K562 (cell line): Measurements from ENCODE around the gene TP53TG5. TPM values are rescaled to one million over a fixed set of nuclear protein-coding genes. Genes with fewer than 3 reads are reported as not detected.

Experiments
- ADNP ChIP-seq: fragments of 200-800 bp; sonication (Bioruptor generic); IDR thresholded peaks from 2 replicates; pipeline ENCODE4 v1.6.1; 2016; ENCODE audit warnings: missing genetic modification characterization, missing compliant biosample characterization
- ARID4B ChIP-seq: sonication (generic); formaldehyde crosslinking; IDR thresholded peaks from 2 replicates; pipeline ENCODE4 v1.8.0; 2022; ENCODE audit warnings: mild to moderate bottlenecking, missing genetic modification reagents
- ARNT ChIP-seq, 2 experiments: fragments of 450-650 bp; IDR thresholded peaks; 2 replicates each; pipeline ENCODE4 v1.6.1; 2016; ENCODE audit warnings: mild to moderate bottlenecking in 1 of 2
- CBX1 ChIP-seq: sonication (generic); IDR thresholded peaks from 2 replicates; pipeline ENCODE4 v1.6.1; 2016; ENCODE audit warnings: antibody characterized with exemption, low read depth, mild to moderate bottlenecking
- CBX3 ChIP-seq, 2 experiments: IDR thresholded peaks; 1 replicate in 1 of 2; 2 replicates in 1 of 2; pipeline ENCODE4 v1.6.1; 2012; ENCODE audit warnings: inconsistent platforms in 2 of 2, low read length in 2 of 2, borderline replicate concordance in 1 of 2, control low read depth in 1 of 2
- CHD4 ChIP-seq: fragments of 200-600 bp; sonication (generic); IDR thresholded peaks from 3 replicates; pipeline ENCODE4 v1.6.1; 2012; ENCODE audit warnings: low read depth, mild to moderate bottlenecking, mixed read lengths, low read length, inconsistent platforms; ENCODE audit not compliant: insufficient read depth, insufficient replicate concordance, poor library complexity, severe bottlenecking
- HDAC1 ChIP-seq, 2 experiments: fragments of 450-650 bp; IDR thresholded peaks; 2 replicates each; pipeline ENCODE4 v1.6.1; 2016 to 2017; ENCODE audit warnings: inconsistent platforms in 1 of 2, mild to moderate bottlenecking in 1 of 2, moderate library complexity in 1 of 2
- HDGF ChIP-seq: fragments of 450-650 bp; IDR thresholded peaks from 2 replicates; pipeline ENCODE4 v1.6.1; 2016
- KDM1A ChIP-seq, 2 experiments: fragments of 450-650 bp; IDR thresholded peaks; 2 replicates each; pipeline ENCODE4 v1.6.1; 2016; ENCODE audit warnings: mild to moderate bottlenecking in 2 of 2
- MAFF ChIP-seq: IDR thresholded peaks from 2 replicates; pipeline ENCODE4 v1.6.1; 2012; ENCODE audit warnings: low read length, improper control_type of control experiment
- MAFG ChIP-seq: fragments of 450-650 bp; conservative IDR thresholded peaks from 2 replicates; pipeline ENCODE4 v1.6.1; 2016; ENCODE audit warnings: missing genetic modification characterization, missing compliant biosample characterization
- NFE2 ChIP-seq: IDR thresholded peaks from 2 replicates; pipeline ENCODE4 v1.6.1; 2014; ENCODE audit warnings: antibody characterized with exemption, low read depth
- SMARCA5 ChIP-seq: fragments of 450-650 bp; IDR thresholded peaks from 2 replicates; pipeline ENCODE4 v1.6.1; 2016
- ZBTB12 ChIP-seq: fragments of 250-450 bp; sonication (Bioruptor Pico); IDR thresholded peaks from 2 replicates; pipeline ENCODE4 v1.4.0; 2020
- ZNF316 ChIP-seq: fragments of 450-650 bp; IDR thresholded peaks from 2 replicates; pipeline ENCODE4 v1.6.1; 2016
- ZNF830 ChIP-seq: fragments of 250-450 bp; sonication (Bioruptor Pico); IDR thresholded peaks from 2 replicates; pipeline ENCODE4 v1.5.0; 2021; ENCODE audit warnings: mild to moderate bottlenecking
- polyA plus RNA-seq, 8 experiments: library from polyadenylated mRNA; depleted of rRNA in 4 of 8; stranded (reverse) in 5 of 8; unstranded in 3 of 8; fragments of >200 nt; fragmentation: Nextera tagmentation in 2 of 8; fragmentation: Illumina TruSeq in 1 of 8; extraction: Ambion mirVana in 2 of 8; extraction: Trizol in 1 of 8; gene quantifications; 2 replicates each; pipeline versions ENCODE4 v1.2.1 to v1.2.3, GENCODE V29; 2011 to 2014; ENCODE audit warnings: inconsistent platforms in 1 of 8, missing spikeins in 1 of 8
- total RNA-seq, 7 experiments: library from RNA; depleted of rRNA in 6 of 7; stranded (reverse); fragments of >200 nt in 6 of 7; fragmentation: Illumina TruSeq in 2 of 7; extraction: Trizol in 2 of 7; gene quantifications; 2 replicates each; pipeline versions ENCODE4 v1.2.1 to v1.2.3, GENCODE V29; 2011 to 2021; ENCODE audit warnings: low replicate concordance in 1 of 7

TP53TG5 gene
- total and polyA plus RNA-seq, 9 of the 15 experiments (the other 6 are each of a cell fraction or from before 2014, with no cell fraction given): 0.04 to 0.05 (median 0.04) TPM; not detected in 6

- TF ChIP-seq ARID4B (CRISPR knock-in tag): 0 out of 2 replicates have a peak, but pooled peaks have one; percentile 24
- TF ChIP-seq MAFG (tag): peak; percentile 79
- peak; percentile 92; the same call in 1 of the 2 replicates for TF ChIP-seq CBX1
- no peak for TF ChIP-seq HDGF
- peak in 1 of 2 experiments; percentile 64; a peak in 1 of 3 replicates for TF ChIP-seq CBX3 (IDR thresholded peaks at IDR 0.05; ENCODE audit: borderline replicate concordance in 1 of 2, low read length in 2 of 2)
- TF ChIP-seq HDAC1 (IDR thresholded peaks at IDR 0.05): peak in 1 of 2 experiments; percentile 41; a peak in 1 of 4 replicates
- TF ChIP-seq ZNF830 (CRISPR knock-in tag): no peak
- peak; percentile 88 for TF ChIP-seq NFE2
- peak; percentile 92 for TF ChIP-seq ADNP (tag)
- TF ChIP-seq ZNF316: peak; percentile 34; the same call in 1 of the 2 replicates
- TF ChIP-seq CHD4: peak; percentile 90
- TF ChIP-seq KDM1A (IDR thresholded peaks at IDR 0.05): peak; percentile 93 to 94
- peak; percentile 90 for TF ChIP-seq SMARCA5
- TF ChIP-seq ZBTB12 (CRISPR knock-in tag): no peak
- peak; percentile 54 for TF ChIP-seq MAFF
- TF ChIP-seq ARNT (IDR thresholded peaks at IDR 0.05): peak in 1 of 2 experiments; percentile 20; a peak in 1 of 4 replicates
These were observed 37.8 kb downstream of the TP53TG5 start (continued) for GRCh38 chr20:45340236-45340847.
